HG03064 (cell line): ENCODE results near the gene OR52B4.
"Not testable (repeated sequence)": the region's sequence is repeated elsewhere in the genome, so short reads cannot be mapped to it uniquely, and the experiment has no call there.

Experiments
- ATAC-seq: cut with Tn5 transposase; IDR thresholded peaks from one replicate; pipeline ENCODE4 v1.9.1; 2021; ENCODE audit warnings: low read depth; ENCODE audit not compliant: unreplicated experiment

OR52B4 gene

GRCh38 chr11:4368286-4368685 is at the start of gene OR52B4:
TSS of gene OR52B4 (minus strand) at chr11:4368386. CDS start at chr11:4368295, 91 bp downstream.
- ATAC-seq: no peak

GRCh38 chr11:4416816-4417215 is 48.6 kb upstream of the OR52B4 start:
- no peak for ATAC-seq

GRCh38 chr11:4416306-4416705 is 48.1 kb upstream of the OR52B4 start:
- no peak for ATAC-seq

- not testable (repeated sequence) for ATAC-seq
Measured at GRCh38 chr11:4406206-4406605, 38.0 kb upstream of the OR52B4 start.

GRCh38 chr11:4393858-4394223 is 25.7 kb upstream of the OR52B4 start:
- peak; percentile 12 for ATAC-seq

GRCh38 chr11:4393209-4393857 is 25.1 kb upstream of the OR52B4 start, which contains the start of gene TRIM21:
TSS of gene TRIM21 (minus strand) at chr11:4393702. CDS start at chr11:4390409, 3,293 bp downstream.
- ATAC-seq: peak; percentile 99

- no peak for ATAC-seq
Measured at GRCh38 chr11:4388221-4388620, 20.0 kb upstream of the OR52B4 start.

GRCh38 chr11:4385978-4386740 is 18.0 kb upstream of the OR52B4 start:
- ATAC-seq: no peak

GRCh38 chr11:4381901-4382300 is 13.7 kb upstream of the OR52B4 start:
- ATAC-seq: no peak

GRCh38 chr11:4375431-4376140 is 7.4 kb upstream of the OR52B4 start:
- no peak for ATAC-seq

GRCh38 chr11:4370166-4370565 is 2.0 kb upstream of the OR52B4 start:
- ATAC-seq: no peak

- not testable (repeated sequence) for ATAC-seq
Measured at GRCh38 chr11:4348142-4348541, 20.0 kb downstream of the OR52B4 start.

GRCh38 chr11:4345366-4345765 is 22.8 kb downstream of the OR52B4 start:
- ATAC-seq: not testable (repeated sequence)

GRCh38 chr11:4334356-4334755 is 33.8 kb downstream of the OR52B4 start:
- not testable (repeated sequence) for ATAC-seq
